GM21723 (cell line): ENCODE results near the gene PRKAB2.
"Not testable (repeated sequence)": the region's sequence is repeated elsewhere in the genome, so short reads cannot be mapped to it uniquely, and the experiment has no call there.

ENCODE experiments used
- ATAC-seq: cut with Tn5 transposase; IDR thresholded peaks from one replicate; pipeline ENCODE4 v1.9.1; 2021; ENCODE audit warnings: mild to moderate bottlenecking, moderate library complexity; ENCODE audit not compliant: unreplicated experiment

PRKAB2 gene

DNA sequence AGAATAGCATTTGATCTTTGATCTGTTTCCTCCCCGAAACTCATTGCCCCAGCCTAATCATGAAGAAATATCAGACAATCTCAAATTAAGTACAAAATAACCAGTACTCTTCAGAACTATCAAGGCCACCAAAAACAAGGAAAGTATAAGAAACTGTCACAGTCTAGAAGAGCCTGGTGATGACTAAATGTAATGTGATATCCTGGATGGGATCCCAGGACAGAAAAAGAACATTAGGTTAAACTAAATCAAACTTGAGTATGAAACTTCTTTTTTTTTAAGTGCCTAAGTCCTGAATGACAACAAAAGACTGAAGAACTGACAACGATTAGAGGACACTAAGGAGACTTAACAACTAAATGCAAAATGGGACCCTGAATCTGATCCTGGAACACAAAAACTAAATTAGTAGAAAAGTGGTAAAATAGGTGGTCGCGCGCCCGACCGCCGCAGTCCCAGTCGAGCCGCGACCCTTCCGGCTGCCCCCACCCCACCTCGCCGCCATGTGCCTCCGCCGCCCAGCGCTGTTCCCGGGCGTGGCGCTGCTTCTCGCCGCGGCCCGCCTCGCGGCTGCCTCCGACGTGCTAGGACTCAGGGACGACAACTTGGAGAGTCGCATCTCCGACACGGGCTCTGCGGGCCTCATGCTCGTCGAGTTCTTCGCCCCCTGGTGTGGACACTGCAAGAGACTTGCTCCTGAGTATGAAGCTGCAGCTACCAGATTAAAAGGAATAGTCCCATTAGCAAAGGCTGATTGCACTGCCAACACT lies 5.5 kb upstream of the PRKAB2 start:
- ATAC-seq: no peak

DNA sequence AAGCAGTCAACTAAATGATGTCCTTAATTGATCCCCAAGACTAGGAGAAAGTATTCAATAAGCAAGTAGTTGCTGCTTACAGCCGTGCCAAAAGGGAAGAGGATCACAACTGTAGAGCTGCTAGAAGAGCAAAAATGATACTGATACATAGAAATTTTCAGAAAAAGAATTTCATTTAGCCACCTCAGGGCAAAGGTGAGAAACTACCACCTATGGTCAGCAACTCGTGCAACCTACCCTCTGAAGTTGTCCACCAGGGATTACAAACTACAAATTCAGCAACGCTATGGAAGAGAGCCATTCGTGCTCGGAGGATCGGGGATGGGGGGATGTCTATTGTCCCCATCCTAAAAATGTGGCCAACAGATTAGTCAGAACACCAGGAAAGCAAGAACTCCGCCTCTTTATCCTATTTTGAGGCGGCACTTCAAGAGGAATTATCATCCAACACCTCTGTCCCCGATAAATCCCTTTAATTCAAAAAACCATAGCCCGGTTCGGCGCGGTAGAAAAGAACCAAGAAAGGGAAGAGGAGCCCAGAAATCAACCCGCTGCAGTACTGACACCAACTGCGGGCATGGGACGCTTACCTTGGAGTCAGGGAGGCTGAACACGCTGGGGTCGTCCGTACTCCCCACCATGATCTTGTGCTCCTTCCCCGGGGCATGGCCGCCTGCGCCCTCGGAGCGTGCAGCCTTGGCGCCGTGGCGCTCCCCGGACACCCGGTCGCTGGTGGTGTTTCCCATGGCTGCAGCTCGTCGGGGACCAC lies 687 bp downstream of the PRKAB2 start:
- ATAC-seq: no peak

DNA sequence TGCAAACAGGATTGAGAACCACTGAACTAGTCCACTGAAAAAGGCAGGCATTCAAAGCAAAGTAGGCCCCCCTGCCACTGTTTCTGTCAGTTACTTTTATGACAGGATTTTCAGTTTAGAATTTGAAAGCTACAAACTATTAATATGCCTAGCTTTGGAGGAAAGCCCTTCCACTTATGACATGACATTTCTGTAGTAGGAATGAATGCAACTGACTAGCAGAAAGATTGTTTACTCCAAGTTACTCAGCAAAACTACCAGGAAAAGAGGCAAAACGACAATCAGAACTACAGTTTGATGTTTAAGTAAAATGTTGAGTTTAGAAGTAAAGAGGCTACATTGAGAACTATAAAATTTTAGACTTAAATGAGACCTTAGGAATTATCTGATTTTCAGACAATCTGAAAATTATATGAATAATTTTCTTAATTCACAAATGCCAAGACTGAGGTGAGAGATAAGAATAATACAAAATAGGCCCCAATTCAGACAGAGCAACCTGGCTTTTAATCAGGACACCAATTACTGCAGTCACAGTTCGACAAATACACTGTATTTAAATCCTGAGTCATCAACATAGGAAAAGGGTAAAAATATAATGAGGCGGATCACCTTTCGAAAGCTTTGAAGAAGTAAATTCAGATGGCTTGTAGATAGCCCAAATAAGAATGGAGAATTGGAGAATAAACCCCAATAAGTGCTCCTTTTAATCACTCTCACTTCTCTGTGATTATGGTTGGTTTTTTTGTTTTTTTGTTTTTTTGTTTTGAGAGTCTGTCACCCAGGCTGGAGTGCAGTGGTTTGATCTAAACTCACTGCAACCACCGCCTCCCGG lies 2.2 kb downstream of the PRKAB2 start:
- ATAC-seq: no peak

DNA sequence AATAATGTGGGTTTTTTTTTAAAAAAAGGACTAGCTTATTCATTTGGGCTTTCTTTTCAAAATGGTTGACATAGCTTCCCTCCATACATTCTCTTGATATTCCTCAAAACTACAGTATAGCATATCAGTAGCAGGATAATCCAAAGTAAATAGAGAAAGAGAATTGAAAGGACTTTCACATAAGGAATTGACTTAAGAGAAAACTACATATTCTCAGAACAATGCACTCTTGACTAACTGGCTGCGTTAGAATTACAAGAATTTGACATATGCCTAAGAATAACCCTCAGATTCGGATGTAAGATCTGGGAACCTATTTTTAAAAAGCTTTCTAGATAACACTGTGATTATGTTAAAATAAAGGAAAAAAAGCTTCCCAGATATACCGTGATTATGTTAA lies 3.1 kb downstream of the PRKAB2 start:
- no peak for ATAC-seq

DNA sequence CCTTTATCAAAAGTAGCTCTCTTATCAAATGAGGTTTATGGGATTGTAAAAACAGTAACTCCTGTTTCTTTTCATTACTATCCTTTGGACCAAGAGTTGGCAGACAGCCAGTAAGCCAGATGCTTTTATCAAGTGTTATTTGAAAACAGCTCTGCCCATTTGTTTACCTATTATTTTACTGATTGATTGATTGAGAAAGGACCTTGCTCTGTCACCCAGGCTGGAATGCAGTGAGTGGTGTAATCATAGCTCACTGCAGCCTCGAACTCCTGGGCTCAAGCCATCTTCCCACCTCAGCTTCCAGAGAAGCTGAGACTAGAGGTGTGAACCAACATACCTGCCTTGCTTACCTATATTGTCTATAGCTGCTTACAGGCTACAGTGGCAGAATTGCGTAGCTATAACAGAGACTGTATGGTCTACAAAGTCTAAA lies 3.6 kb downstream of the PRKAB2 start:
- no peak for ATAC-seq

DNA sequence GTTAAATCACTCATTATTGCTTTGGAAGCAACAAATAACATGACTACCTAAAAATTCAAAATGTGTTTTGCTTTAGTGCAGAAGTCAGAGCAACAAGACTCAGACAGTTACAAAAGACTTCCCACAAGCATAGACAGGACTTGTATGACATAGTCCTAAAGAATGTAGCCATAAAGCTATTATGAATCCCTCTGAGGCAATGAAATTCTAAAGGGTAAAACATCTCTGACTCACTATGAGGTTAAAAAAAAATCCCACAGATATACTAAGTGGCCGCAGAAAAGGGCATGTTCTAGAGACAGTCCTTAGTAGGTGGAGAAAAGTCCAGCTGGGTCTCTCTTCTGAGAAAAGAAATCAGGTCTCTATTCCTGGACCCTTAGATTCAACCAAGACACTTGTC lies 4.9 kb downstream of the PRKAB2 start:
- no peak for ATAC-seq

DNA sequence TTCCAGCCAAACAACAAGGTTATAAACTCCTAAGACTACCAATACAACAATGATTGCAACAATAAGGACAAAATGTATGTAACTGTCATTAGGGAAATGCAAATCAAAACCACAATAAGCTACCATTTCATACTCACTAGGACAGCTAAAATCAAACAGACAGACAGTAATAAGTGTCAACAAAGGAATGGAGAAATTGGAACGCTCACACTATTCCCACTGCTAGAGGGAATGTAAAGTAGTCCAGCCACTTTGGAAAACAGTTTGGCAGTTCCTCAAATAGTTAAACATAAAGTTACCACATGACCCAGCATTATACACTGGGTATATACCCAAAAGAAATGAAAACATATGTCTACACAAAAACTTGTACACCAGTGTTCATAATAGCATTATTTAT lies 9.3 kb downstream of the PRKAB2 start:
- ATAC-seq: no peak

DNA sequence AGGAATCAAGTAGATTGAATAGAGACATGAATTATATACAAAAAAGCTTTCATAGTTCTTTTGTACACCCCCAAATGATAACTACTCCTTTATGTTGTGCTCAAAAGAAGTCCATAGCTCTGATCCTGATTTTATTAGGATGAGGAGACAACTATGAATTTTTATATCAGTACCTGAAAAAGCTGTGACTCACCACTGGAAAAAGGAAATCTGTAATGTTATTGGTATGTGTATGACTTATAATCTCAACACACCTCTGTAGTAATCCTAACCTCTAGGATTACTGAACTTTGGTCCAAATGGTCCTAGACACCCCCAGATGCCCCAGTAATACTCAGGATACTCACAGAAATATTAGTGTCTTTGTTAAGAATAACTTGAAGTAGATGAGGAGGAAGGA lies 10.2 kb downstream of the PRKAB2 start:
- no peak for ATAC-seq

DNA sequence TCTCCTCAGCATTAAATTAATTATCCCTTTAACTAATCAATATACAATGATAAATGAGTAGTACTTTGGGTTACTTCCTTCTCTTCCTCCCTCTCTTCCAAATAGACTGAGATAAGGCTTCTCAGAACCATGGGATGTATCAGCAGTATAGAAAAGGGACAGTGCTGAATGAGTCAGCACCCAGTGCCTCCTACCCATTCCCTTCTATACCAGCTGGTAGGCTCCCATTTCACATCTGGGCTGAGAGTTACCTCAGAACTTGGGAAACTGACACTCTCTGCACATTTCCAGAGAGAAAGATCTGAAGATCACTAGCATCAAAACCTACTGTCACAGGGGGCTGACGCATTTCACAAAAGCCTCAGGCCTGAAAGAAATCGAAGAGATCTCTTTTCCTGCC lies 15.2 kb downstream of the PRKAB2 start:
- ATAC-seq: not testable (repeated sequence)

DNA sequence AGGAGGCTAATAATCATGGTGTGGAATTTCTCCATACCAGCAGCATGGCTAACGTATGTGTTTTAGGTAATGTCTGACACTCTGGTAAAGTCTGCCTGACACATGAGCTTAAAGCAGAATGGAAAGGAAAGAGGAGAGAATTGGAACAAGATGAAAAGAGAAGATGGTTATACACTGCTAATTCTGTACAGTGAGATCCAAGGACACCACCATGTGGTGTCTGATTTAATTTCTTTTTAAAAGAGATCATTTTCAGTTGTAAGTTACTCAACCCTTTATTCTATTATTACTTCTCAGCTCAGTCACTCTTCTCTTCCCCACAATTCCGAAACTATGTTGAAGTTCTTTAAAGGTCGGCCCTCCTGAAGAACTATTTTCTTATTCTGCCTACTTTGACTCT lies 15.6 kb downstream of the PRKAB2 start:
- no peak for ATAC-seq

DNA sequence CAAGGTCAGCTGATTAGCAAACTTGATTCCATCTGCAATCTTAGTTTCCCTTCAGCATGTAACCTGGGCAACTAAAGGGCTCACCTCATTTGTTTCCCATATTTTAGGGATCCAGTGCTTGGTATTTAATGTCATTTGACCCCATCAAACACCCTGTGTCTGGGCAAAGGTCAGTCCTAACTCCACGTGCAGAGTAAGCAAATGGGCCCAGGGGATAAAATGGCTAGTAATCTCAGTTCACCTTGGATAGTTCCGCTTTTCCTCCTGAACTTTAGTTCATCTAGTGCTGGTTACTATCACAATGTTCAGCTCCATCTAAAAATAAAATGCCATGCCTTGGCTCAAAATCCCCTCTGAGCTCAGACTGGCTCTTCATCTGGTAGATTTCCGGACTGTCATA lies 19.5 kb downstream of the PRKAB2 start:
- ATAC-seq: no peak

DNA sequence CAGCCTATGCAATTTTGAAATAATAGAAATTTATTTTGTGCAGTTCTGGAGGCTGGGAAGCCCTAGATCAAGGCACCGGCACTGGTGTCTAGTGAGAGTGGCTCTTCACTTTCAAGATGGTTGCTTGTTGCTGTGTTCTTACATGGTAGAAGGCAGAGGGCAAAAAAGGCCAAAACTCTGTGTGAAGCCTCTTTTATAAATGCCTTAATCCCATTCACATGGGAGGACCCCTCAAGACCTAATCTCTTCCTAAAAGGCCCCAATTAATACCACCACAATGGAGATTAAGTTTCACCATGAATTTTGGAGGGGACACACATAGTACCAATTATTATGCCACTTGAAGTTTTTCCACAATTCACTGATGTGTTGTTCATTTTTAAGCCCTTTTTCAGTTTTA lies 21.0 kb downstream of the PRKAB2 start:
- ATAC-seq: no peak

DNA sequence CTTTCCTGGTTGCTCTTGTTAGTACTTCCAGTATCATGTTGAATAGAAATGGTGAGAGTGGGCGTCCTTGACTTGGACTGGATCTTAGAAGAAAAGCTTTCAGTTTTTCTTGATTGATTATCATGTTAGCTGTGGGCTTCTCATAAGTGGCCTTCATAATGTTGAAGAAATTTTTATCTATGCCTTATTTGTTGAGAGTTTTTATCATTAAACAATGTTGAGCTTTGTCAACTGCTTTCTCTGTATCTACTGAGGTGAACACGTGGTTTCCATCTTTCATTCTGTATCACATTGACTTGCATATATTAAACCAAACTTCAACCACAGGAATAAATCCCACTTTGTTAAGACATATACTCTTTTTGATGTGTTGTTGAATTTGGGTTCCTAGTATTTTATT lies 29.4 kb downstream of the PRKAB2 start:
- no peak for ATAC-seq

DNA sequence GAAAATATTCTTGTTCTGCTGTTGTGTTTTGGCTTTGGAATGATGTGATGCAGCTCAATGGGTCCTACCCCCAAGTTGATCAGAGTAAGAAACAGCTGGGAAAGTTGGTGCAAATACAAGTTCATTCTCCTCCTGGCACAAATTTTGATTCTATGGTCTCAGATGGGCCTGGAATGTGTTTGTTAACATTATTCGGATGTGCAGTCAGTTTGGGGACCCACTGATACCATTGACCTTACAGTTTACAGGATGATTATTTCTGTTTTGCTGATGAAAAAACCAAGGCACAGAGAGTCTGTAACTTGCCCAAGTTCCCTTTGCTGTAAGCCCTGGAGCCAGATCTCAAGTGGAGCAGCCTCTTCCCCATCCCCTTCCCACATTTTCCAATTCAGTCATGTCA lies 41.5 kb downstream of the PRKAB2 start:
- not testable (repeated sequence) for ATAC-seq

DNA sequence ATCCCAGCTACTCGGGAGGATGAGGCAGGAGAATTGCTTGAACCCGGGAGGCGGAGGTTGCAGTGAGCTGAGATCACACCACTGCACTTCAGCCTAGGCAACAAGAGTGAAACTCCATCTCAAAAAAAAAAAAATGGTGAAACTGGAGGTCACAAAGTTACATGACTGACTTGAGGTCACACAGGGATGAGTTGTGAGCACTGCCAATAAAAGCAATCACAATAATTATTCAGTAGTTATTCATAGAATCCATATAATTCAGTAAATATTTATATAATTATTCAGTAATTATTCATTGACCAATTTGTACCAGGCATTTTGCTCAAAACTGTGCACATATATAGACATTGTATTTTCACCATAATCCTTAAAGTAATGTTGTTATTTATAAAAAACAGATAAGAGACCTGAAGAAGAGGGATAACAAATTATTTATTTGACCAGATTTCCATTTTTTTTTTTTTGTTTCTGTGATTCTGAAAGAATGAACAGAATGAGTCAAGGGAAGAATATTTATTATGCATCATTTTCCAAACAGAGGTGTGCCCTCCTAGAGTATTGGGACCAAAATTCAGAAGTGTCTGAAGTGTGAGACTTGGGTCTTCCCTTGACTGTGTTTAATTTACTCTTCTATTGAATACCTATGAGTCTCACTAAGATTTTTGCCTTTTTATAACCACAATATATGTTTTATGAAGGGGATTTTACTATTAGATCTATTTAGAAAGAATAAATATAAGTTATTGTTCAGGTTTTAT lies 43.0 kb downstream of the PRKAB2 start:
- ATAC-seq: no peak

DNA sequence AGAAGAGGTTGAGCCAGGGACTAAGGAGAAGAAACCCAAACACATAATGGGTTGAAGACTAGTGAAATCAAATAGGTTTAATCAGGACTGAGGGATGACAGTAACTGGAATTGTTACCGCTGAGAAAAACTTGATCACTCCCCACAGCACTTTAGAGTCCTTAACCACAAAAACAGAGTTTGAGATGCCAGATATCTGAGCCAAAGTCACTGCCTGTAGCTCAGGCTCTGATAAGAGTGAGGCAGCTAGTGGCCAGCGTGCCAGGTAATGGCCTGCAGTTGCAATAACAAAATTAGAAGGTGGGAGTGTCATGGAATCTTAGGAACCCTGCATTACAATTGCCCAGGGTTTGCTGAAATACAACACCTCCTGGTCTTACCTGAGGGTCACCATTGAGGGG lies 48.0 kb downstream of the PRKAB2 start:
- no peak for ATAC-seq

DNA sequence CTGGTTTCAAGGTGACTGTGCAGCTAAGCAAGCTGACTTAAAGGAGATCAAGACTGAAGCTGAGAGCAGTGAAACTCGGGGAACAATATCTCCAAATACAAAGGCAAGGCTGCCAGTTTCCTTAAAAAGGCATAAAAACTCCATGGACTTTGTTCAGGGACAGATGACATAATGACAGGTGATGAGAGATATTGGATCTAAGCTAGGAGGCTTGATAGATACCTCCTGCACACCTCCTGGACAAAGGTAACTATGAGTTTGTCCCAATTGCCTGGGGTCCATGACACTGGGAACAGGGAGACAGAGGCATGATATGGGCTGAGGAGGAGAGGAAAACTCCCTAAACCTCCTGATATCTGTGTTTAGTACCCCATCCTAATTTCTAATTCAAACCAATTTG lies 55.2 kb downstream of the PRKAB2 start:
- no peak for ATAC-seq

DNA sequence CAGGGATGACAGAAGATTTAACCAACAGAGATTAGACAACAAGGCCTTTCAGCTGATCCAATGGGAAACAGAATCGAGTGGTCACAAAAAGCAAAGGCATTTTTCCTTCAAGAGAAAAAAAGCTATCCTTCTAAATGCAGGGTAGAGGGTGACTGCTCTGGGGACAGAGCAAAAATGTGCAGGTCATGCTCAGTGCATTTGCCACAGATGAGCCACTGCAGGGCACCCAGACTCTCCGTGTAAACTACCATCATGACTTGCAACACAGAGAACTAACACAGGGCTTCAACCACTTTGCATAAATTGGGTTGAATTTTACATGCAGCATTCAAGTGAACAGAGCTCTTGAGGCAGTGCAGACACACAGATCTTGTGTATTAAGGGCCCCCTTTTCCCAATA lies 56.8 kb downstream of the PRKAB2 start:
- ATAC-seq: no peak

DNA sequence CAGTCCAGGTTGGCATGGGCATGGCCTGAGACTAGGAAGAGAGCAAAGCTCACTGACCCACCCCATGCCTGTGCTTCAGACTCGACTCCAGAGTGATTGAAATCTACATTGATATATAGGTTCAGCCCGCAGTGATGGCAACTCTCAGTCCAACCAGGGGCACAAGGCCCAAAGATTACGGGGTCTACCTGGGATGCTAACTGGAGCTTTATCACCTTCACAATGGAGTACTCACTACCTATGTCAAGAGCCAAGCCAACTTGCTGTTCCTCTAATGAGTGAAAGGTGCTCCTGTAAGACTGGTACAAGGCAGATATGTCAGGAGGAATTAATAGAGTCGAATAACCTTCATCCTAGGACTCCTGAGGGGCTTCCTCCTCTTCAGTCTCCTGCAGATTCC lies 57.2 kb downstream of the PRKAB2 start:
- ATAC-seq: not testable (repeated sequence)

DNA sequence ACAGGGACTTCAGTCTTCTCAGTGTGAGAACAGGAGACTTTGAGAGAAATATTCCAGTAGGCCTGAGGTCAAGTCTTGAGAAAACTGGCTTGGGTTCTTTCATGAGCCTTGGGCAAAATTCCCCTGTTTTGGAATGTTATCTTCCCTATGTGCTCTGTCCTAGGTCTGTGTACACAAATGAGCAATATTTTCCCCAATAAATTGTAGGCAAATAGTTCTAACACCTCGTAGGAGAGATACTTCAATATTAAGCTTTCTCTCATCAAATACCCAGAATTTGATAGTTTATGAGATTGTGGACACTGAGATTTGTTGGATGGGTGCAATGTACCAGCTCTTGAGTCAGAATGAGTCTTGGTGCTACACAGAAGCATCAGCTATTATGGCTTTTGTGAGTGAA lies 57.9 kb downstream of the PRKAB2 start:
- not testable (repeated sequence) for ATAC-seq
